Panc1 (cell line): ENCODE measurements around the gene SWI5. TPM values are rescaled to one million over a fixed set of nuclear protein-coding genes. Genes with fewer than 3 reads are reported as not detected.

Experiments
- ATAC-seq: fragments of 200-7000 bp; cut with Tn5 transposase; 2 replicates; pipeline ENCODE4 v1.9.1; 2020; ENCODE audit warnings: mild to moderate bottlenecking, moderate library complexity
- BruUV-seq: library from RNA; stranded (reverse); fragments of 400-500 nt; replicated peaks from 2 replicates; lab custom pipeline; 2021; lab: Mats Ljungman, UMichigan
- CTCF ChIA-PET: fragments of 300-600 bp; sonication (Branson Sonifier 250); formaldehyde crosslinking; loops from one replicate; lab custom pipeline; 2022; ENCODE audit warnings: antibody characterized with exemption; lab: Charles Lee
- POLR2A ChIA-PET: fragments of 300-600 bp; sonication (Branson Sonifier 250); formaldehyde crosslinking; loops from one replicate; lab custom pipeline; 2022; ENCODE audit warnings: antibody characterized with exemption; lab: Charles Lee
- DNase-seq: peaks from one replicate; pipeline ENCODE4 v3.0.0-alpha.2; 2010; ENCODE audit warnings: low read depth, low spot score
- H3K27ac ChIP-seq: 2 replicates; pipeline ENCODE4 v1.5.1; 2011; ENCODE audit warnings: mild to moderate bottlenecking, low read length, inconsistent platforms
- H3K27me3 ChIP-seq: fragments of 200-500 bp; sonication (Bioruptor generic); 2 replicates; pipeline ENCODE4 v1.6.0; 2014; ENCODE audit warnings: low read length, inconsistent platforms; ENCODE audit not compliant: control insufficient read depth, insufficient read depth
- H3K36me3 ChIP-seq: fragments of 200-500 bp; sonication (Bioruptor generic); 2 replicates; pipeline ENCODE4 v1.5.1; 2014; ENCODE audit warnings: inconsistent platforms, mild to moderate bottlenecking, low read length, moderate library complexity; ENCODE audit not compliant: control insufficient read depth, insufficient read depth
- H3K4me1 ChIP-seq: 2 replicates; pipeline ENCODE4 v1.5.1; 2011; ENCODE audit warnings: inconsistent platforms, mild to moderate bottlenecking, low read length, moderate library complexity; ENCODE audit not compliant: control insufficient read depth, insufficient read depth
- H3K4me3 ChIP-seq, 2 experiments: 2 replicates each; pipeline ENCODE4 v1.5.1; 2011 to 2012; ENCODE audit warnings: low read depth in 2 of 2, low read length in 2 of 2, mild to moderate bottlenecking in 2 of 2, inconsistent platforms in 1 of 2, moderate library complexity in 1 of 2
- H3K9me3 ChIP-seq: fragments of 200-500 bp; sonication (Bioruptor generic); 2 replicates; pipeline ENCODE4 v1.5.1; 2014; ENCODE audit warnings: low read depth, mild to moderate bottlenecking, inconsistent platforms, low read length, moderate library complexity; ENCODE audit not compliant: control insufficient read depth, insufficient read depth
- CTCF ChIP-seq: fragments of 450-650 bp; IDR thresholded peaks from 2 replicates; pipeline ENCODE4 v1.5.1; 2017; ENCODE audit warnings: mild to moderate bottlenecking
- POLR2AphosphoS5 ChIP-seq: IDR thresholded peaks from 2 replicates; pipeline ENCODE4 v1.6.1; 2012; ENCODE audit warnings: mild to moderate bottlenecking, low read depth, low read length, moderate library complexity
- SIN3A ChIP-seq: IDR thresholded peaks from 2 replicates; pipeline ENCODE4 v1.6.1; 2012; ENCODE audit warnings: low read depth, mild to moderate bottlenecking, low read length, moderate library complexity, borderline replicate concordance; ENCODE audit not compliant: insufficient read depth
- TCF7L2 ChIP-seq: IDR thresholded peaks from 2 replicates; pipeline ENCODE4 v1.6.1; 2011; ENCODE audit warnings: mild to moderate bottlenecking, low read depth, low read length, inconsistent platforms
- in situ Hi-C: cut with HindIII; loops from 2 replicates; pipeline ENCODE4 v1.10.0; 2016; ENCODE audit warnings: low sequenced_read_pairs, low pct_unique_long_range_greater_than_20kb
- intact Hi-C: fragments of 100-400 bp; cut with micrococcal nuclease; formaldehyde crosslinking; loops from one replicate; pipeline ENCODE4 v1.10.0; 2022; ENCODE audit not compliant: unreplicated experiment
- total RNA-seq: library from RNA; stranded (reverse); gene quantifications from one replicate; pipeline ENCODE4 v1.2.1, GENCODE V29; 2021; ENCODE audit not compliant: unreplicated experiment
- TF ChIP-seq, protein P1 (sequence below), 2 experiments: IDR thresholded peaks; 2 replicates each; pipeline ENCODE4 v1.6.1; 2011 to 2012; ENCODE audit warnings: low read depth in 2 of 2, control low read depth in 1 of 2, low read length in 1 of 2, mild to moderate bottlenecking in 1 of 2, moderate library complexity in 1 of 2; ENCODE audit not compliant: insufficient read depth in 1 of 2

Gene SWI5
- total RNA-seq, 1 experiment from 2014 or later, result 28.3 TPM

DNA sequence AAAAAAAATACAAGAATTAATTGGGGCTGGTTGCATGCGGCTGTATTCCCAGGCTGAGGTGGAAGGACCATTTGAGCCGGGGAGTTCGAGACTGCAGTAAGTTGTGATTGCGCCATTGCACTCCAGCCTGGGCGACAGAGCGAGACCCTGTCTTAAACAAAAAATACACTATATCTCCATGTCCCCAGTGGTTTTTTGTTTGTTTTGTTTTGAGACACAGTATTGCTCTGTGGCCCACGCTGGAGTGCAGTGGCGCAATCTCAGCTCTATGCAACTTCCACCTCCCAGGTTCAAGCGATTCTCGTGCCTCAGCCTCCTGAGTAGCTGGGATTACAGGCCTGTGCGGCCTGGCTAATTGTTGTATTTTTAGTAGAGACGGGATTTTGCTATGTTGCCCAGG, 47.7 kb downstream of the SWI5 start:
- intact Hi-C loops, result no loop called here
- CTCF ChIA-PET, result no interaction called here
- BruUV-seq, result no TSS peak

GRCh38 chr9:128324401-128324800, 48.3 kb downstream of the SWI5 start:
- ChIA-PET POLR2A (interaction anchor here (0.5 kb wide), 1 partner anchor 96 kb away, joined by 5 read pairs; the partner anchor contains the start of gene CERCAM), CTCF (interaction anchor here (0.8 kb wide), 1 partner anchor 37 kb away, joined by 3 read pairs; no protein-coding TSS in a partner anchor)
- TF ChIP-seq, protein P1, sequence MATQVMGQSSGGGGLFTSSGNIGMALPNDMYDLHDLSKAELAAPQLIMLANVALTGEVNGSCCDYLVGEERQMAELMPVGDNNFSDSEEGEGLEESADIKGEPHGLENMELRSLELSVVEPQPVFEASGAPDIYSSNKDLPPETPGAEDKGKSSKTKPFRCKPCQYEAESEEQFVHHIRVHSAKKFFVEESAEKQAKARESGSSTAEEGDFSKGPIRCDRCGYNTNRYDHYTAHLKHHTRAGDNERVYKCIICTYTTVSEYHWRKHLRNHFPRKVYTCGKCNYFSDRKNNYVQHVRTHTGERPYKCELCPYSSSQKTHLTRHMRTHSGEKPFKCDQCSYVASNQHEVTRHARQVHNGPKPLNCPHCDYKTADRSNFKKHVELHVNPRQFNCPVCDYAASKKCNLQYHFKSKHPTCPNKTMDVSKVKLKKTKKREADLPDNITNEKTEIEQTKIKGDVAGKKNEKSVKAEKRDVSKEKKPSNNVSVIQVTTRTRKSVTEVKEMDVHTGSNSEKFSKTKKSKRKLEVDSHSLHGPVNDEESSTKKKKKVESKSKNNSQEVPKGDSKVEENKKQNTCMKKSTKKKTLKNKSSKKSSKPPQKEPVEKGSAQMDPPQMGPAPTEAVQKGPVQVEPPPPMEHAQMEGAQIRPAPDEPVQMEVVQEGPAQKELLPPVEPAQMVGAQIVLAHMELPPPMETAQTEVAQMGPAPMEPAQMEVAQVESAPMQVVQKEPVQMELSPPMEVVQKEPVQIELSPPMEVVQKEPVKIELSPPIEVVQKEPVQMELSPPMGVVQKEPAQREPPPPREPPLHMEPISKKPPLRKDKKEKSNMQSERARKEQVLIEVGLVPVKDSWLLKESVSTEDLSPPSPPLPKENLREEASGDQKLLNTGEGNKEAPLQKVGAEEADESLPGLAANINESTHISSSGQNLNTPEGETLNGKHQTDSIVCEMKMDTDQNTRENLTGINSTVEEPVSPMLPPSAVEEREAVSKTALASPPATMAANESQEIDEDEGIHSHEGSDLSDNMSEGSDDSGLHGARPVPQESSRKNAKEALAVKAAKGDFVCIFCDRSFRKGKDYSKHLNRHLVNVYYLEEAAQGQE (IDR thresholded peaks at IDR 0.05; ENCODE audit: insufficient read depth in 1 of 2, low read depth in 2 of 2, low read length in 1 of 2), result no peak
- TF ChIP-seq POLR2AphosphoS5, result no peak
- no peak for TF ChIP-seq TCF7L2
- no peak for TF ChIP-seq CTCF
- no peak for TF ChIP-seq SIN3A
- Histone ChIP-seq H3K27ac (no peak overlapping the region), H3K27me3 (no peaks in the 10 kb centered on the region), H3K4me1 (peaks cover 5% of the 10 kb centered on the region), H3K9me3 (no peaks in the 10 kb centered on the region), H3K4me3 (no peak overlapping the region), H3K36me3 (peaks cover 8% of the 10 kb centered on the region; the same call in 1 of the 2 replicates)
- in situ Hi-C loops, result no loop called here
- no TSS peak for BruUV-seq
- ATAC-seq (no peak), DNase-seq (no peak)
- intact Hi-C loops, result no loop called here

More for the DNA sequence above, 47.7 kb downstream of the SWI5 start:
- ATAC-seq, result no peak
- POLR2A ChIA-PET, result no interaction called here
- Histone ChIP-seq H3K36me3 (peaks cover 8% of the 10 kb centered on the region; the same call in 1 of the 2 replicates), H3K4me1 (peaks cover 5% of the 10 kb centered on the region), H3K27me3 (no peaks in the 10 kb centered on the region), H3K27ac (no peak overlapping the region), H3K4me3 (peak overlapping the region; percentile 98), H3K9me3 (no peaks in the 10 kb centered on the region)
- in situ Hi-C loops, result no loop called here
- TF ChIP-seq TCF7L2 (no peak), SIN3A (no peak), CTCF (no peak), POLR2AphosphoS5 (no peak)
- TF ChIP-seq, protein P1 (IDR thresholded peaks at IDR 0.05; ENCODE audit: insufficient read depth in 1 of 2, low read depth in 2 of 2, low read length in 1 of 2), result no peak
- no peak for DNase-seq
